WI38 (cell line): ENCODE results near the gene DDX24.
"Not testable (repeated sequence)": the region's sequence is repeated elsewhere in the genome, so short reads cannot be mapped to it uniquely, and the experiment has no call there.

Experiments
- H3K4me3 ChIP-seq: 2 replicates; pipeline ENCODE4 v1.5.1; 2011; ENCODE audit warnings: low read depth, mild to moderate bottlenecking, control low read depth, low read length
- CTCF ChIP-seq: IDR thresholded peaks from 2 replicates; pipeline ENCODE4 v1.5.1; 2012; ENCODE audit warnings: low read depth, mild to moderate bottlenecking, control low read depth, low read length

Gene DDX24

DNA sequence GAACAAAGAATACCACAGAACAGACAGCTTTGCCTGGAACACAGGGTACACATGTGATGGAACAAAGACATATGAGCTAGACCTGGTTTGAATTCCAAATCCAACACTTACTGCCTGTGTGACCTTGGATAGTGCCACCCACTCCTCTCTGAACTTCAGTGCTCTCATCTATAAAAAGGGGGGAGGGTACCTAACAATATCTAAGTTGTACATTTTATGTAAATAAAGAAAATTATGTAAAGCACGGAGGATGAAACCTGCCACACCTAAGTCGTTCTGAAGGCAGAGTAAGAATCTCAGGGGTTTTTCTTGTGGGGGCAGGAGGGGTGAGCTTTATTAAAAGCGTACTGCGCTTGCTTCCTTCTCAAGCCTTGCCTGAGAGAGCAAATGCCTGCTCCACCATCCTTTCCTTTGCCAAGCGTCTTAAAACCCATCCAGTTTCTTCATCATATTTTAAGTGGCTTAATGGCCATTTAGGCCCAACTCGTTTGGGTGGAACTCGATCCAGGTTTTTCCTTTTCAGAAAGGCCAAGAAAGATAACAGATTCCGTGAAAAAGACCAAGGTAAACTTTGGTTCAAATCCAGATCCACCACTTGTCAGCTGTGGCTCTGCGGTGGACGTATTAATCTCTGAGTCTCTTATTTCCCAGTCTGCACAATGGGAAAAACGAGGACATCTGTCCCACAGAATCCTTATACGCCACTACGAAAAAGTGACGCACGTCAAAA lies 946 bp downstream of the DDX24 start:
- TF ChIP-seq CTCF = no peak
- H3K4me3 ChIP-seq = peak overlapping the region; percentile 90

DNA sequence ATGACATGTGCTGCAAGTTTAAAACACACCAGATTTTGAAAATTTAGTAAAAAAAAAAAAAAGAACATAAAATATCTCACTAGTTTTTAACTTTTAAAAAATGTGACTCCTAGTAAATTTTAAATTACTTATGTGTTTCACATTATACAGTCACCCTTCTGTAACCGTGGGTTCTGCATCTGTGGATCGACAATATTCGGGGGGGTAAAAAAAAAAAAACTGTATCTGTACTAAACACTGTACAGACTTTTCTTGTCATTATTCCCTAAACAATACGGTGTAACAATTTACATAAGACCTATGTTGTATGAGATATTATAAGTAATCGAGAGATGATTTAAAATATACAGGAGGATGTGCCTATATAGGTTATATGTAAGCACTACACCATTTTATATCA lies 3.2 kb downstream of the DDX24 start:
- no peak for TF ChIP-seq CTCF
- no peak overlapping the region for H3K4me3 ChIP-seq

DNA sequence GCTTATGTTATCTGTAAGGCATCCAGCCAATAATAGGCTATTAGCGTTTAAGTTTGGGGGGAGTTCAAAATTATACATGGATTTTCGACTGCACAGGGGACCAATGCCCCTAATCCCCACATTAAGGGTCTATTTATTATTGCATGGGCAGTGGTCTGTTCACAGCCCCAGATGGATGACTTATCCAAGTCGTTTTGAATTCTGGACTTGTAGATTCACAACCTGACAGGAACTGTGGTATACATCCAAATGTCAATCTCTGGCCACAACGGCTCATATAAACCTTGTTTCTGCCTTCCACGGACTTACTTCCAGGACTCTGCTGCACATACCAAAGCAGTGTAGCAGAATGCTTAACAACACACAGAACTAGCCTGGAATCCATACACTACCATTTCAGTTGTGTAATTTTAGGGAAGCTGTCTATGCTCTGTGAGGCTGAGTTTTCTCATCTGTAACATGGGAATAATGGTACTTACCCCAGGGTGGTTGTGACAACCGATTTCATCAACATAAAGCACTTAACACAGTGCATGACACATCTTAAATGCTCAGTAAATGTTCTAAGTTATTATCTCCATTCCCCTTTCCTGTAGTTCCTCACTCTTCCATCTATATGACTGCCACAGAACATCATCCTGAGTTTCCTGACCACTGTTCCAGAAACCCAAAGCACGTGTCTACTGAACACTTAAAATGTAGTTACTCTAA lies 3.7 kb downstream of the DDX24 start:
- no peak for TF ChIP-seq CTCF
- H3K4me3 ChIP-seq = no peak overlapping the region

DNA sequence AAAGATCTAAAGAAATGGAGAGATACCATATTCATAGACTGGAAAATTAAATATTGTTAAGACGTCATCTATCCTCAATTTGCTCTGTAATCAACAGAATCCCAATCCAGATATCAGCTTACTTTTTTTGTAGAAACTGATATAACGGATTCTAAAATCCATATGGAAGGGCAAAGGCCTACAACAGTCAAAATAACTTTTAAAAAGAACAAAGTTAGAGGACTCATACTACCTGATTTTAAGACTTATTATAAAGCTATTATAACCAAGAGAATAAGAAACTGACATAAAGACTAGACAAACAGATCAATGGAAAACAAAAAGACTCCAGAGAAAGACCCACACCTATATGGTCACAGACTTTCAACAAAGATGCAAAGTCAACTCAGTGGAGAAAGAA lies 6.0 kb downstream of the DDX24 start:
- H3K4me3 ChIP-seq = no peak overlapping the region
- no peak for TF ChIP-seq CTCF

DNA sequence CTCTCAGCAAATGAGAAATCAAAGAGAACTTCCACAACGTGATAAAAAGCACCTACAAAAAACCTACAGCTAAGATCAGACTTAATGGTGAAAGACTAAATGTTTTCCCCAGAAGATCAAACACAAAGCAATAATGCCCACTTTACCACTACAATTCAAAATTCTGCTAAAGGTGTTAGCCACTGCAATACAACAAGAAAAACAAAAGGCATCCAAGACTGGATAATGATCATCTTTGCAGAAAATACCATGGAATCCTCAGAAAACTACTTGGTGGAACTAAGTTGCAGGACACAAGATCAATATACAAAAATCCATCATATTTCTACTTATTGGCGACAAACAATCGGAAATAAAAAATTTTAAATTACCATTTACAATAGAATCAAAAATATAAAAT lies 6.5 kb downstream of the DDX24 start:
- no peak overlapping the region for H3K4me3 ChIP-seq
- no peak for TF ChIP-seq CTCF

- not testable (repeated sequence) for H3K4me3 ChIP-seq
Observed at GRCh38 chr14:94072076-94072475, 8.9 kb downstream of the DDX24 start.

DNA sequence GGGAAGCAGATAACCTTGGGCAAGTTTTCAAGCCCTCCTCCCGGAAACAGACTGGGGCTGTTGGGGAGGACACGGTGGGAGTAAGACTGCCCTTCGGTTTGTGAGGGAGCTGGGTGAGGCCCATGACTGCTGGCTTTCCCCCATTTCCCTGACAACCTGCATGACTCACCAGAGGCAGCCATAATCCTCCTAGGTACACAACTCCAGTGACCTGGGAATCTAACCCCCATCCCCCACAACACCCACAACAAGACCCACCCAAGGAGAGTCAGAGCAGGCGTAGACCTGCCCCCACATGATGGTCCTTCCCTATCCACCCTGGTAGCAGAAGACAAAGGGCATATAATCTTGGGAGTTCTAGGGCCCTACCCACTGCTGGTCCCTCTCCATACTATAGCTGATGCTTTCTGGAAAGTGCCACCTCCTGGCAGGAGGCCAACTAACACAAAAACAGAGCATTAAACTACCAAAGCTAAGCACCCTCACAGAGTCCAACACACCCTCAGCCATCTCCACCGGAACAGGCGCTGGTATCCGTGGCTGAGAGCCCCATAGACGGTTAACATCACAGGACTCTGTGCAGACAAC lies 14.8 kb downstream of the DDX24 start:
- no peak for TF ChIP-seq CTCF

More for the DNA sequence above, 14.8 kb downstream of the DDX24 start:
- no peak overlapping the region for H3K4me3 ChIP-seq
